K562 (cell line): Measurements from ENCODE around the gene IL10. TPM values are rescaled to one million over a fixed set of nuclear protein-coding genes. Genes with fewer than 3 reads are reported as not detected.

Experiments used
- BACH1 ChIP-seq: fragments of 200-800 bp; sonication (Bioruptor generic); IDR thresholded peaks from 2 replicates; pipeline ENCODE4 v1.6.1; 2016; ENCODE audit warnings: missing genetic modification characterization, missing compliant biosample characterization
- BCL6 ChIP-seq: fragments of 250-450 bp; sonication (Bioruptor Pico); IDR thresholded peaks from 2 replicates; pipeline ENCODE4 v1.4.0; 2020
- BRD9 ChIP-seq: fragments of 450-650 bp; IDR thresholded peaks from 2 replicates; pipeline ENCODE4 v1.6.1; 2018; ENCODE audit warnings: low read depth; ENCODE audit not compliant: partially characterized antibody
- CBFB ChIP-seq: sonication (generic); formaldehyde crosslinking; IDR thresholded peaks from 2 replicates; pipeline ENCODE4 v1.4.0; 2020; ENCODE audit warnings: mild to moderate bottlenecking, missing genetic modification reagents
- CBX2 ChIP-seq: fragments of 200-600 bp; sonication (generic); IDR thresholded peaks from one replicate; pipeline ENCODE4 v1.6.1; 2012; ENCODE audit warnings: mild to moderate bottlenecking, low read length, inconsistent platforms; ENCODE audit not compliant: insufficient read depth, poor library complexity, severe bottlenecking
- CCAR2 ChIP-seq: fragments of 200-400 bp; formaldehyde crosslinking; IDR thresholded peaks from 2 replicates; pipeline ENCODE4 v1.6.1; 2017; ENCODE audit warnings: mild to moderate bottlenecking, low read depth, low read length
- GTF2F1 ChIP-seq: IDR thresholded peaks from 2 replicates; pipeline ENCODE4 v1.6.1; 2011; ENCODE audit warnings: low read depth, low read length, improper control_type of control experiment
- IFI16 ChIP-seq: fragments of 250-450 bp; sonication (Bioruptor Pico); IDR thresholded peaks from 2 replicates; pipeline ENCODE4 v2.1.2; 2022; ENCODE audit warnings: mild to moderate bottlenecking, inconsistent platforms
- MED1 ChIP-seq: sonication (generic); formaldehyde crosslinking; IDR thresholded peaks from 2 replicates; pipeline ENCODE4 v1.8.1; 2023; ENCODE audit warnings: missing genetic modification reagents, borderline replicate concordance
- NR2F6 ChIP-seq: fragments of 450-650 bp; formaldehyde crosslinking; IDR thresholded peaks from 2 replicates; pipeline ENCODE4 v1.4.0; 2020; ENCODE audit warnings: mild to moderate bottlenecking
- RBM25 ChIP-seq: fragments of 200-400 bp; formaldehyde crosslinking; IDR thresholded peaks from 2 replicates; pipeline ENCODE4 v1.6.1; 2018; ENCODE audit warnings: low read length, low read depth, moderate library complexity; ENCODE audit not compliant: severe bottlenecking
- SETDB1 ChIP-seq: IDR thresholded peaks from one replicate; pipeline ENCODE4 v1.6.1; 2012; ENCODE audit warnings: low read length, control low read depth, inconsistent platforms
- ZNF165 ChIP-seq: fragments of 250-450 bp; sonication (Bioruptor Pico); IDR thresholded peaks from 2 replicates; pipeline ENCODE4 v1.4.0; 2020; ENCODE audit warnings: borderline replicate concordance
- ZNF766 ChIP-seq: fragments of 200-800 bp; sonication (Bioruptor generic); conservative IDR thresholded peaks from 2 replicates; pipeline ENCODE4 v1.6.1; 2016; ENCODE audit warnings: missing genetic modification characterization, missing compliant biosample characterization
- polyA plus RNA-seq, 8 experiments: library from polyadenylated mRNA; depleted of rRNA in 4 of 8; stranded (reverse) in 5 of 8; unstranded in 3 of 8; fragments of >200 nt; fragmentation: Nextera tagmentation in 2 of 8; fragmentation: Illumina TruSeq in 1 of 8; extraction: Ambion mirVana in 2 of 8; extraction: Trizol in 1 of 8; gene quantifications; 2 replicates each; pipeline versions ENCODE4 v1.2.1 to v1.2.3, GENCODE V29; 2011 to 2014; ENCODE audit warnings: inconsistent platforms in 1 of 8, missing spikeins in 1 of 8
- total RNA-seq, 7 experiments: library from RNA; depleted of rRNA in 6 of 7; stranded (reverse); fragments of >200 nt in 6 of 7; fragmentation: Illumina TruSeq in 2 of 7; extraction: Trizol in 2 of 7; gene quantifications; 2 replicates each; pipeline versions ENCODE4 v1.2.1 to v1.2.3, GENCODE V29; 2011 to 2021; ENCODE audit warnings: low replicate concordance in 1 of 7
- TF ChIP-seq, protein P1 (sequence below): IDR thresholded peaks from 2 replicates; pipeline ENCODE4 v1.6.1; 2014; ENCODE audit warnings: antibody characterized with exemption
- TF ChIP-seq, protein P2 (sequence below), 2 experiments: IDR thresholded peaks; 2 replicates each; pipeline ENCODE4 v1.6.1; 2011; ENCODE audit warnings: borderline replicate concordance in 1 of 2, control low read depth in 1 of 2, low read depth in 1 of 2, low read length in 1 of 2, mild to moderate bottlenecking in 1 of 2, mixed read lengths in 1 of 2, moderate library complexity in 1 of 2; ENCODE audit not compliant: insufficient read depth in 1 of 2, insufficient read length in 1 of 2, poor library complexity in 1 of 2, severe bottlenecking in 1 of 2; ENCODE audit errors: extremely low read depth in 1 of 2
- TF ChIP-seq, protein P3 (sequence below), 2 experiments: fragments of 450-650 bp in 1 of 2; sonication (generic) in 1 of 2; formaldehyde crosslinking in 1 of 2; IDR thresholded peaks in 1 of 2; conservative IDR thresholded peaks in 1 of 2; 2 replicates each; pipeline versions ENCODE4 v1.6.1 to v1.8.1; 2016 to 2023; ENCODE audit warnings: mild to moderate bottlenecking in 2 of 2, moderate library complexity in 2 of 2, inconsistent platforms in 1 of 2, missing genetic modification reagents in 1 of 2
- TF ChIP-seq, protein P4 (sequence below): sonication (generic); formaldehyde crosslinking; IDR thresholded peaks from 2 replicates; pipeline ENCODE4 v1.8.1; 2022; ENCODE audit warnings: missing genetic modification reagents

IL10 gene
- total and polyA plus RNA-seq, 9 of the 15 experiments (the other 6 are each of a cell fraction or from before 2014, with no cell fraction given): 0.29 TPM; not detected in 8

DNA sequence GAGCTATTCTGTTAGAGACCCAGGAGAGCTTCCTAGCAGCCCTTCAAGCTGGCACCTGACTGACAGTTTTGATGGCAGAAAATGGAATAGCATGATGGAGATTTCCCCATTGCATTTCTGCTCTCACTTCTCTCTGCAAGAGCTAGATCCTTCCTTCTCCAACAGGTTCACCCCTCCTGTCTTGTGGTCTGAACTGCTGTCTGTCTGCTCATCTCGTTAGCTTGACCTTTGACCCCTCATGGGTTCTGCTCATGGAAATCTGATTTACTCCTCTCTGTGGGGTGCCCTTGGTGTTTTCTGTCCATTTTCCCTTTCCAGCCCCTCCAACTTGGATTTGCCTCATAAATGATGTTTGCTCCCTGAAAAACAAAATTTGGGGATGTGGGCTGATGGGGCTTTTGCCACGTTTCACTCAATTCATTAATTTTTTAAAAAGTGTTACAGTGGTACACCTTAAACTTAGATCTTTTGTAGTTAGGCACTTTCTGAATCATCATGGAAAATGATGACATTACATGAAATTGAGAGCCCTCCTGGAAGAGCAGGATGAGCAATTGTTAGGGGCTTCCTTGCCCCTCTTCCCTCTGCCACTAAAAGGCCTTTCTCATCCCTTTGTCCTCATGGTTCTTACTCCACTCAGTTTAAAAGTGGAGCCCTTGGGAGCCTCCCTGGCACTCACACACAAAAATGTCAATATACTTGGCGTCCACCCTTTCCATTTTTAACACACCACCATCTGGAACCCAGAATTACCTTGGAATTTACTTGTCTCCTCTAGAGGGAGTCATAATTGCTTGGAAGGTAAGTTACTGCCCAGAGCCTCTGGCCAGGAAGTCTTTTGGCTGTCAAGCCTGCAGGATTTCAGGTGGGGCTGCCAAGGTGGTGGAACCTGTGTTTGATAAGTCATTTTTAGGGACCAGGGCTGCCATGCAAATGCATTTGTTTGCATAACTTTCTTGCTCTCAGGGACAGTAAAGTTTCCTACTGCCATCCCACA lies 33.6 kb downstream of the IL10 start (continued):
- no peak for TF ChIP-seq CCAR2
- TF ChIP-seq BACH1 (tag): no peak
- no peak for TF ChIP-seq CBX2
- no peak for TF ChIP-seq SETDB1
- TF ChIP-seq RBM25: no peak
- TF ChIP-seq IFI16 (CRISPR knock-in tag): no peak
- TF ChIP-seq, protein P1, sequence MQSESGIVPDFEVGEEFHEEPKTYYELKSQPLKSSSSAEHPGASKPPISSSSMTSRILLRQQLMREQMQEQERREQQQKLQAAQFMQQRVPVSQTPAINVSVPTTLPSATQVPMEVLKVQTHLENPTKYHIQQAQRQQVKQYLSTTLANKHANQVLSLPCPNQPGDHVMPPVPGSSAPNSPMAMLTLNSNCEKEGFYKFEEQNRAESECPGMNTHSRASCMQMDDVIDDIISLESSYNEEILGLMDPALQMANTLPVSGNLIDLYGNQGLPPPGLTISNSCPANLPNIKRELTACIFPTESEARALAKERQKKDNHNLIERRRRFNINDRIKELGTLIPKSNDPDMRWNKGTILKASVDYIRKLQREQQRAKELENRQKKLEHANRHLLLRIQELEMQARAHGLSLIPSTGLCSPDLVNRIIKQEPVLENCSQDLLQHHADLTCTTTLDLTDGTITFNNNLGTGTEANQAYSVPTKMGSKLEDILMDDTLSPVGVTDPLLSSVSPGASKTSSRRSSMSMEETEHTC: no peak
- TF ChIP-seq BRD9: no peak
- TF ChIP-seq NR2F6 (CRISPR knock-in tag): no peak
- TF ChIP-seq, protein P2, sequence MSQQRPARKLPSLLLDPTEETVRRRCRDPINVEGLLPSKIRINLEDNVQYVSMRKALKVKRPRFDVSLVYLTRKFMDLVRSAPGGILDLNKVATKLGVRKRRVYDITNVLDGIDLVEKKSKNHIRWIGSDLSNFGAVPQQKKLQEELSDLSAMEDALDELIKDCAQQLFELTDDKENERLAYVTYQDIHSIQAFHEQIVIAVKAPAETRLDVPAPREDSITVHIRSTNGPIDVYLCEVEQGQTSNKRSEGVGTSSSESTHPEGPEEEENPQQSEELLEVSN (IDR thresholded peaks at IDR 0.05; ENCODE audit: borderline replicate concordance in 1 of 2, extremely low read depth in 1 of 2, insufficient read depth in 1 of 2, insufficient read length in 1 of 2, low read depth in 1 of 2, low read length in 1 of 2, poor library complexity in 1 of 2, severe bottlenecking in 1 of 2): no peak
- TF ChIP-seq ZNF165 (CRISPR knock-in tag): no peak
- no peak for TF ChIP-seq MED1 (CRISPR knock-in tag)
- TF ChIP-seq, protein P3, sequence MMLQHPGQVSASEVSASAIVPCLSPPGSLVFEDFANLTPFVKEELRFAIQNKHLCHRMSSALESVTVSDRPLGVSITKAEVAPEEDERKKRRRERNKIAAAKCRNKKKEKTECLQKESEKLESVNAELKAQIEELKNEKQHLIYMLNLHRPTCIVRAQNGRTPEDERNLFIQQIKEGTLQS (IDR thresholded peaks at IDR 0.05): peak; percentile 59; the same call in 1 of the 2 replicates
- TF ChIP-seq, protein P3 (CRISPR knock-in tag; conservative IDR thresholded peaks at IDR 0.05): no peak
- TF ChIP-seq BCL6 (CRISPR knock-in tag): no peak
- TF ChIP-seq CBFB (CRISPR knock-in tag): no peak
- TF ChIP-seq, protein P4, sequence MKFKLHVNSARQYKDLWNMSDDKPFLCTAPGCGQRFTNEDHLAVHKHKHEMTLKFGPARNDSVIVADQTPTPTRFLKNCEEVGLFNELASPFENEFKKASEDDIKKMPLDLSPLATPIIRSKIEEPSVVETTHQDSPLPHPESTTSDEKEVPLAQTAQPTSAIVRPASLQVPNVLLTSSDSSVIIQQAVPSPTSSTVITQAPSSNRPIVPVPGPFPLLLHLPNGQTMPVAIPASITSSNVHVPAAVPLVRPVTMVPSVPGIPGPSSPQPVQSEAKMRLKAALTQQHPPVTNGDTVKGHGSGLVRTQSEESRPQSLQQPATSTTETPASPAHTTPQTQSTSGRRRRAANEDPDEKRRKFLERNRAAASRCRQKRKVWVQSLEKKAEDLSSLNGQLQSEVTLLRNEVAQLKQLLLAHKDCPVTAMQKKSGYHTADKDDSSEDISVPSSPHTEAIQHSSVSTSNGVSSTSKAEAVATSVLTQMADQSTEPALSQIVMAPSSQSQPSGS (CRISPR knock-in tag): no peak
- TF ChIP-seq GTF2F1: no peak
- no peak for TF ChIP-seq ZNF766
